Occipital lobe (tissue), 2 donors: Measurements from ENCODE around the gene LRP1. TPM values are rescaled to one million over a fixed set of nuclear protein-coding genes. Genes with fewer than 3 reads are reported as not detected.

Source experiments
- DNase-seq: peaks from one replicate; lab custom pipeline; 2025; lab: John Stamatoyannopoulos, UW
- total RNA-seq: library from RNA; depleted of rRNA; stranded (reverse); fragments of >200 nt; gene quantifications from one replicate; pipeline ENCODE4 v1.2.3, GENCODE V29; 2014

The LRP1 gene
- total RNA-seq, 1 donor from 2014 or later: 65.4 TPM

GRCh38 chr12:57154076-57154475 lies 25.8 kb downstream of the LRP1 start:
- DNase-seq: no peak

GRCh38 chr12:57154804-57155434 lies 26.6 kb downstream of the LRP1 start:
- DNase-seq: no peak

- no peak for DNase-seq
These were observed 28.6 kb downstream of the LRP1 start for GRCh38 chr12:57156701-57157403.

- no peak for DNase-seq
These were observed 29.4 kb downstream of the LRP1 start for GRCh38 chr12:57157588-57158173.

GRCh38 chr12:57158186-57158585 lies 29.9 kb downstream of the LRP1 start:
- no peak for DNase-seq

- DNase-seq: no peak
These were observed 30.4 kb downstream of the LRP1 start for GRCh38 chr12:57158665-57159064.

- DNase-seq: no peak
These were observed 31.0 kb downstream of the LRP1 start for GRCh38 chr12:57159311-57159710.

- no peak for DNase-seq
These were observed 31.8 kb downstream of the LRP1 start for GRCh38 chr12:57160040-57160439.

GRCh38 chr12:57160741-57161140 lies 32.5 kb downstream of the LRP1 start:
- DNase-seq: no peak

GRCh38 chr12:57161491-57161890 lies 33.2 kb downstream of the LRP1 start:
- no peak for DNase-seq

GRCh38 chr12:57162553-57163125 lies 34.4 kb downstream of the LRP1 start:
- DNase-seq: no peak

GRCh38 chr12:57164454-57164853 lies 36.2 kb downstream of the LRP1 start:
- no peak for DNase-seq

- DNase-seq: no peak
These were observed 36.8 kb downstream of the LRP1 start for GRCh38 chr12:57164966-57165625.

GRCh38 chr12:57165741-57166140 lies 37.5 kb downstream of the LRP1 start:
- no peak for DNase-seq

- peak; percentile 14 for DNase-seq
These were observed 38.7 kb downstream of the LRP1 start for GRCh38 chr12:57166971-57167371.

GRCh38 chr12:57168058-57168457 lies 39.8 kb downstream of the LRP1 start:
- no peak for DNase-seq

- DNase-seq: peak; percentile 57
These were observed 40.9 kb downstream of the LRP1 start for GRCh38 chr12:57169046-57169795.

GRCh38 chr12:57169969-57170368 lies 41.7 kb downstream of the LRP1 start:
- DNase-seq: no peak

- DNase-seq: no peak
These were observed 42.1 kb downstream of the LRP1 start for GRCh38 chr12:57170408-57170807.

- no peak for DNase-seq
These were observed 42.6 kb downstream of the LRP1 start for GRCh38 chr12:57170927-57171326.

GRCh38 chr12:57171668-57172067 lies 43.4 kb downstream of the LRP1 start:
- DNase-seq: no peak
